Kidney tubule cell (primary cell): ENCODE data around the gene KLHL8.
"Not testable (repeated sequence)": the region's sequence is repeated elsewhere in the genome, so short reads cannot be mapped to it uniquely, and the experiment has no call there.

Experiments used
- DNase-seq: peaks from one replicate; pipeline ENCODE4 v3.0.0-alpha.2; 2018; ENCODE audit warnings: low spot score

KLHL8 gene

DNA sequence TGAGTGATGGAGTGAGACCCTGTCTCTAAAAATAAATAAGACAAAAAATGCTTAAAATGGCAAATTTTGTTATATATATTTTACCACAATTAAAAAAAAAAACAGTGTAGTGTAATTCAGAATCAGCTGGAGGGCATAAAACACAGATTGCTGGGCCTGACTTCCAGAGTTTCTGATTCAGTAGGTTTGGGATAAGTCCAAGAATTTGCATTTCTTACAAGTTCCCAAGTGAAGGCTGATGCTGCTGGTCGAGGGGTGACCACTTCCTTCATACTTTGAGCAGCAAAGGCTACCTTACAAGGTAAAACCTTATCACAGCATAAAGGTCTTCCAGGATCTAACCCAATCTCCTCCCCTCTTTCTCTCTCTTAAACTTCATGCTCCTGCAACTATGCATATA is 40.7 kb downstream of the KLHL8 start:
- DNase-seq = peak; percentile 32

DNA sequence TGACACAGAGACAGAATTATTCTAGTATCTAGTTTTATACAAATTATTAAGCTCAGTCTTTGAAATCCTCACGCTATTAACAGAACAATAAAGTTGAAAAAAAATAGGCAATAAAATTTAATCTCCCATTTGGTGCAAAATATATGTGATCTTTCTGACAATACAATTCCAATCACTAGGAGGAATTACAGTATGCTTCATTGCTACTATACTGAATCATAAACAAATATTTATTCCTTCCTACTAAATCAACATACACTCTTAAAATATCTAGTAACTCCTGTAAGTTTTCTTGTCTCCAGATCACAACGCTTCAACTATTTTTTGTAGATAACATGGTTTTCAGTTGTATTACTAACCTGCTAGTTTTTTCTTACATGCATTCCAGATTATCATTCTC is 45.7 kb downstream of the KLHL8 start:
- no peak for DNase-seq

DNA sequence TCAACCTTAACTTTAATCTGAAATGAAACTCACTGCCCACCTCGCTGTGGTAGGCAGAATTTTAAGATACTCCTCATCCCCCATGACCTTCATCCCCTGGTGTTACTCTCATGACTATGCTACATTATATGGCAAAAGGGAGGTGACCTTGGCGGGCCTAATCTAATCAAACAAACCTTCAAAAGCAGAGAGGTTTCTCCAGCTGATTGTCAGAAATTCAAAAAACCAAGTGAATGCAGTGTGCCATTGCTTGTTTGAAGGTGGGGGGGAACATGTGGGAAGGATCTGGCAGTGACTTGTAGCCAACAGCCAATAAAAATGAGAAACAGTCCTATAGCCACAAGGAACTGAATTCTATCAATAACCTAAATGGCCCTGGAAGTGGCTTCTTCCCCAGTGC is 48.5 kb downstream of the KLHL8 start:
- no peak for DNase-seq

DNA sequence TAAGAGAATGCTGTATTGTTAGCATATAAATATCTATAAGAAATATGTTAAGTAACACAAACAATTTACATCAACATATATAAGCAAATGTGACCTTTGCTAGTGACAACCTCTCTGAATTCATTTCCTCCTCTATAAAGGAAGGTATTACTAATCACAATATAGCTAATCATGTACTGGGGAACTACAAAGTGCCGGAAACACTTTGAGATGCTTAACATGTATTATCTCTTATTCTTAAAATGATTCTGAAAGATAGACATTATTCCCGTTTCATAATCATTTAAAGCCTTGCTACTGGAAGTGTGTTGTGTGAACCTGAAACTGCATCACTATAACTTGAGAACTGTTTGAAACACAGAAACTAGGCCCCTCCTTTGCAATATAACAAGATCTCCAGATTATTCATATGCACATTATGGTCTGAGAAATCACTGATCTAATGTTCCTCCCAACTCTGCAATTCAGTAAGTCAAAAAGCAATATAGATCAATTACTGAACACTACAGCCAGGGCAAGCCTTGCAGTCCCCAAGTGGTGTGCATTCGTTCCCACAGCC is 54.0 kb downstream of the KLHL8 start:
- DNase-seq = no peak

DNA sequence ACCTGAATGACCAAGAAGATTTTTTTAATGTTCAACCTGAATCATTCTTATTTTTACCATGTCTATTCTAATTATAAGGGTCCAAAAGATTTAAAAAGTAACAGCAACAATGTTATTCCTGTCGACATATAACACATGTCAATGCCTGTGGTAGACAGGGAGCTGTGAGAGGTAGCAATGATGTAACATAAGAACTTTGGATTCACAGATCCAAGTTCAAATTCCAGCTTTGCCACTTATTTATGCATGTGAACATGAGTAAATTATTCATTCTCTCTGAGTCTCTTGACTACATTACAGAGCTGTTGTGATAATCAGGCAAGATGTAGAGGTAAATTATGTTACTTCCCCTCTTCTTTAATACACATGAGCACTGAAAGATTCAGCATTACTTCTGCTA is 54.5 kb downstream of the KLHL8 start:
- no peak for DNase-seq

DNA sequence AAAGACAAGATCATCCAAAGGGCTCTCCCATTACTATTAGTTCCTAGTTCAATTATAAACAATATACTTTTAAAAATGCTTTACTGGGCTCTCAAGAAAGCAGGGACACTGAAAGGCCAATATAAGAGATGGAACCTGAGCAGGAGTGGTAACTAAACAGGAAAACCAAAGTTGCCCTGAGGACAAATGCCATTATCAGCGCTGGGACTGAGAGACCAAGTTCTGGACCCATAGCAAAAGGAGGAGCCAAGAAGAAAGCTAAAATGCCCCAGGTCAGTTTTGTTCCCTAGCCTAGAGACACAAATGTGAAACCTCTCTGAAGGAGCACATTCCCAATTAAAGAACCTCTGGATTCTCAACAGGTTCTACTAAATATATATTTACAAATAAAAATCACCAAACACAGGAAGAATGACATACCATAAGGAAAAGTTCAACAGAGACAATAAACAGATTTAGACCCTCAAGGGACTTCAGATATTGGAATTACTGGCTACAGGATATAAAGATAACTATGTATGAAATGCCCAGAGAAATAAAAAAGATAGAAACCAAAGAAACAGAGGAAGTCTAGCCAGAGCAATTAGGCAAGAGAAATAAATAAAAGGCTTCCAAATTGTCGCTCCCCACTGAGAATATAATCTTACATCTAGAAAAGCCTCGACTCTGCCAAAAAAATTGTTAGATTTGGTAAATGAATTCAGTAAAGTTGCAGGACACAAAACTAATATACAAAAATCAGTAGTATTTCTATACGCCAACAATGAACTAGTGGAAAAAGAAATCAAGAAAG is 67.1 kb downstream of the KLHL8 start:
- no peak for DNase-seq

DNA sequence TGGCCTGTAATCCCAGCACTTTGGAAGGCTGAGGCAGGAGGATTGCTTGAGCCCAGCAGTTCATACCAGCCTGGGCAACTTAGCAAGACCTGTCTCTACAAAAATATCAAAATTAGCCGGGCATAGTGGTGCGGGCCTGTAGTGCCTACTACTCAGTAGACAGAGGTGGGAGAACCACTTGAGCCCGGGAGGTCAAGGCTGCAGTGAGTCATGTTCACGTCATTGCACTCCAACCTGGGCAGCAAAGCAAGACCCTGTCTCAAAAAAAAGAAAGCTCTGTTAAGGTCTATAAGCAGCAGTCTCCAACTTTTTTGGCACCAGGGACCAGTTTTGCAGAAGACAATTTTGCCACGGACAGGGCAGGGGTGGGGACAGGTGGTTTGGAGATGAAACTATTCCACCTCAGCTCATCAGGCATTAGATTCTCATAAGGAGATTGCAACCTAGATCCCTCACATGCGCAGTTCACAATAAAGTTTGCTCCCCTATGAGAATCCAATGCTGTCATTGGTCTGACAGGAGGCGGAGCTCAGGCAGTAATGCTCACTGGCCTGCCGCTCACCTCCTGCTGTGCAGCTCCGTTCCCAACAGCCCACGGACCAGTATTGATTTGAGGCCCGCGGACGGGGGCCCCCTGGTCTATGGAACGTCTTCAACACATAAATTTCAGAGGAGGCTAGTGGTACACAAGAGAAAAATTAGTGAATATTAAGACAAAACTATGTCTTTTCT is 67.9 kb downstream of the KLHL8 start:
- no peak for DNase-seq

DNA sequence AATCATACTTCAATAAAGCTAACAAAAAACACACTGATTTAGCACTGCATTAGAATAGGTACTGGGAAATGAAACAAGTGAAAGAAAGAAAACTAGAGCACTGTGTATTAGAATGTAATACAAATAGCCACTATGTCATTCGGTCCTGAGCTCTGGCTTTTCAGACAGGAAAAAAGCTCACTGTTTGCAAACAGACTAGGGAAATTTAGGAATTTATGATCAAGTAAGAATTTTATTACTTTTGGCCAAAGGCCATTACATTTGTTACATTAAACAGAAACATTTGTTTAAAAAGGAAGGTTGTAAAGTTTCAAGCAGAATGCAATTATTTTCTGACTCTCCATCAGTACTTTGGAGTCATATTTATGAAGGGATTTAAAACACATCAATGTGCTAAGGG is 68.7 kb downstream of the KLHL8 start:
- no peak for DNase-seq

DNA sequence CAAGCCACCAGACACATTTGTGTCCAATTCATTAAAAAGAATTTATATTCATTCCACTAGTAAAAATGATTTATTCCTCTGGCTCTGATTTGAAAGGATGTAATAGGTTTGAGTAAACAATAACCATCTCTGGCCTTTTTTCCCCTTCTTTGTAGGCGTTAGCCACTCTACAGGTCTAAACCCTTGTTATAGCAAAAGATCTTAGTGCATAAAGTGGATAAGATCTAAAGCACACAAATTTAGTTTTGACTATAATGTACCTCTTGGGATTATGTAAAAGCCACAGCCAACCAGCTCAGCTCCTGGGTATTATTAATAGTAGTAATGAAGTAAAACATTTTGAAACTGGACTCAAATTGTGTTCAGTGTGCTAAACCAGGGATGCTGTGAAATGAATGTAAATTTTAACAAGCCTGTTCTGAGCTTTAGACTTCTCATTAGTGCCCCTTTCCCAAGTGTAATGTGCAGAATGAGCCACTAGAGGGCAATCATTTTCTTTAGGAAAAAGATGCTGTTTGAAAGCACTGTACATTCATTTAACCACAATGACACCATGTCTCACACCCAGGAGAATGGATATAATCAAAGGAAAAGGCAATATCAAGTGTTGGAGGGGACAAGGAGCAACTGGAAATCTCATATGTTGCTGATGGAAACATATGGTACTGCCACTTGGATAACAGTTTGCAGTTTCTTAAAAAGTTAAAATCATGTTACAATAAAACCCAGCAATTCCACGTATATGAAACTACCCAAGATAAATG is 69.7 kb downstream of the KLHL8 start:
- DNase-seq = peak; percentile 76

DNA sequence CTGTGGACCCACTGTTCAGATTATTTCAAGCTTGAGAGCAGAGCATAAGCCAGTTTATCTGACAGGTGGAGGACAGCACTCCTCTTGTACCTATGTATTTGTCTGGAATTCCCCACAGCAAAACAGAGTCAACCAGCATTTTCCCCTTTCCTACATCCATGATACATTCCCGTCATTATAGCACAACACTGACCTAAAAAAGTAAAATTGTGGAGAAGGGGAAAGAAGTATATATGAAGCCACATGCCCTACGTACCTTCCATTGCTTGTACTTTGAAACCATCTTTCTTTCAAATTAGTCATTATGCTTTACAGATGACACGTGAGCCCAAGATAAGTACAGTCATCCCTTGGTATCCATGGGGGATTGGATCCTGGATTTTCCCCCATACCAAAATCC is 73.3 kb downstream of the KLHL8 start:
- DNase-seq = no peak

DNA sequence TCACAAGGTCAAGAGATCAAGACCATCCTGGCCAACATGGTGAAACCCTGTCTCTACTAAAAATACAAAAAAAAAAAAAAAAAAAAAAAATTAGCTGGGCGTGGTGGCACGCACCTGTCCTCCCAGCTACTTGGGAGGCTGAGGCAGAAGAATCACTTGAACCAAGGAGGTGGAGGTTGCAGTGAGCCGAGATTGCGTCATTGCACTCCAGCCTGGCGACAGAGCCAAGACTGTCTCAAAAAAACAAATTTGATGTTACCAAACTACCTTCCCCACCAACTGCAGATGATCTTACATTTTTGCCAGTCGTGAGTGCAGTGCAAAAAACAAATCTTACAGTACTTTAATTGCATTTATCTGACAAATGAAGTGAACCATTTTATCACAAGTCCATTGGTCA is 74.5 kb downstream of the KLHL8 start:
- DNase-seq = not testable (repeated sequence)

DNA sequence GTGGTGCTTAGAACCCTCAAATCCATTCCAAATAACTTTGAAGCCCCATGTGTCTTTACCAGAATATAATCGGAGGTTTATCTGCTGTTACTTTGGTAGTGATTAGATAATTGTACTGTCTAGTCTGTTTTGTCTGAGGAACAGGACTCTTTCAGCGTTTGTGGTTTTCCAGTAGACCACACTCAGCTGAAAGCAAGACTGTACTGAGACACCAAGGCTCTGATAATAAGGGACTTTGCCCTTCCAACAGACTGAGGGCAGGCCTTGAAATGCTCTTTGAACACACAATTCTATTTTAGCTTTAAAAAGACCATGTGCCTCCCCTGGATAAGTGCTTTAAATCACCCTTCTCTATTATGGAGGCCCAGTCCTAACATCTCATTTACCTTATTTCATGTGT is 76.1 kb downstream of the KLHL8 start:
- DNase-seq = peak; percentile 17

DNA sequence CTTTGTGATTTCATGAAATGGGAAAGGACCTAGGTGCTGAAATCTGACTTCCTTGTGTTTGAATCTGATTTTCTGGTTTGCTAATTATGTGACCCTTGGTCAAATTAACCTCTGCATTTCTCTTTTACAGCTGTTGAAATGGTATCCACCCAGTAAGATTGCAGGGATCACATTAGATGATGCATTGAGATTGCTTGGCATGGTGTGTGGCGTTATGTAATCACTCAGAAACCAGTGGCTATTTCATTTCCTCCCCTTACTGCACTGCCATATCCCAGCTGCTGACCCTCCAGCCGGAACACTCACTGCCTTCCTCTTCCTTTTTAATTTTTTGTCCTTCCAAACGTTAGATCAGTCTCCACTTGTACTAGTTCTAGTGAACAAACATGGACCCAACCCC is 79.0 kb downstream of the KLHL8 start:
- DNase-seq = no peak

DNA sequence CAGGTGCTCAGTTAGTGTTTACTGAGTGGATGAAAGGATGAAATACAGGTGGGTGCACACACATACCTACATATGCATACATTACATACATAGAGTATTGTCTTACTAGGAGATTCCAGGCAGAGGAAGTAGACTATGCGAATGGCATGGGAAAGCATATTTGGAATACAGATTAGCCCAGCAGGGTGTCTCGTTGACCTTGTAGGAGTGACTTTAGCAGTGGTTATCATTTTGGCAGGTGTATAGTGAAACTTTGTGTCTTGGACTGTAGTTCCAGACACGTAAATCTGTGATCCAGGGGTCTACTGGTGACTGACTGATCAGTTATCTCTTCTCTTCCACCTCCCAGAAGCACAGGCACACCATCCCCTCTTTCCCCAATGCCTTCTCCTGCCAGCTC is 86.3 kb downstream of the KLHL8 start:
- DNase-seq = no peak

DNA sequence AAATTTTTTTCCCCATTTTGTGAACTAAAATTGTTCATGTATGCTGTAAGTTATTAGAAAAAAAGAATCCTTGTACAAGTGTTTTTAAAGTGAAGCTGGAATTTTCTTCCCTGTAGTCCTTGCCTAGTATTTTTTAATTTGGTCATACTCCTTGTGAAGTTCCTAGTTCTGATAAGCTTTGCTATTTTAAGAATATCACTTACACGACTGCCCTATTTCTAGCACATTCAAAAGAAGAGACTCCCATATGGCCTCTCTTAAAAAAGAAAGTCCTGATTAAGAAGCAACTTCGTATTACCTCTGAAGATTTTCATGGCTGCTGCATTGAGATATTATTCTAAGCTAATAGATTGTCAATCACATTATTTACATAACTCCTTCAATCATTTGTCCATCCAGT is 87.2 kb downstream of the KLHL8 start:
- no peak for DNase-seq

DNA sequence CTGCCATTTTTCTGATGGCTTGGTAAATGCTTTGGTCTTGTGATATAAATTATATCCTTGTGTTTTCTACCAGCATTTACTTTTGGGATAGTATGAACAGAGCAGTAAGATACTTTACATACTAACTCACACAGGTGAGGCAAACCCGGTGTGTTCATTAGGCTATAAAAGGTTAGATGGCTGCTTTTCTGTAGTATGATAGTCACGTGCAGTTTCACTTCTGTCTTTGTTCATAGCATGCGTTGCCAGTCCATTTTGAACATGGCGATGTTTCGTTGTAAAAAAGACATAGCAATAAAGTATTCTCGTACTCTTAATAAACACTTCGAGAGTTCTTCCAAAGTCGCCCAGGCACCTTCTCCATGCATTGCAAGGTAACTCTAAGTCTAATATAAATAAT is 88.4 kb downstream of the KLHL8 start:
- no peak for DNase-seq

DNA sequence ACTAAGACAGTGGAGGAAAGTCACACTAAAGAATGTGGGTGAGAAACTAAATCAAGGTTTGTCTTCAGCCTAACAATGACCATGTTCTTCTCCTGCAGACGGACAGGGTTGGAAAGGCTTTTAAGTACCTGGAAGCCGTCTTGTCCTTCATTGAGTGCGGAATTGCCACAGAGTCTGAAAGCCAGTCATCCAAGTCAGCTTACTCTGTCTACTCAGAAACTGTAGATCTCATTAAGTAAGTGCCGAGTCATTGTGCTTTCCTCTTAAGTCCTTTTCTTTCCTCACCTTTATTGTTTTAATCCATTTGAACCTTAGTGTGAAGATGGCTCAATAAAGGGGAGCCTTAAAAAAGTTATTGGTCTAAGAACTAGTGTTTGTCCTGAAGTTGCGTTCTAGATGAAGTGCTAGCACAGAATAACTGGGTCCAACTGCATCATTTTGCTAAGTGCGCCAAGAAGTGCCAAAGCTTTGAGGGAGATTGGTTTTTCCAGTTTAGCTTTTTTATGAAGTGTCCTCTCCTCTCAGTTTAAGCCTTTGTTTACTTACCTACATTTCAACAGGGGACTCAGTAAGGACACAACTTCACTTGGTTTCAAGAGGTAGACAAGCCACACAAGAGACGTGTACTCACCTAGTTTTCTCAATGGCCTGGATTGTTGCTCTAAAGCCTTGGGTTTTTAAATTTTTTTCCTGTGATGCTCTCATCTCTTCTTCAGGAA is 89.3 kb downstream of the KLHL8 start:
- no peak for DNase-seq

DNA sequence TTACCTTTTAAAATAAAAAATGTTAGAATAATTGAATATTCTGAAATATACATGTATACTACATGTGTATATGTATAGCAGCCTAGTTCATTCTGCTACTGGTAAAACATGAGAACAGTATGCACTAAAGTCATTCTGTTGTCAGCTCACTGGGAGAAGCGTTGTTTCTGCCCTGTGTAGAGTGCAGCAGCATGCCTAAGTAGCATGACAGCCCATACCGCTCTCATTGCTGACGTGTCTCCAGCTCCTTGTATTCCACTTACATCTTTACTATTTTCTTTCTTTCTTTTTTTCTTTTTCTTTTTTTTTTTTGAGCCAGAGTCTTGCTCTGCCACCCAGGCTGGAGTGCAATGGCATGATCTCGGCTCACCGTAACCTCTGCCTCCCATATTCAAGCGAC is 90.7 kb downstream of the KLHL8 start:
- no peak for DNase-seq

DNA sequence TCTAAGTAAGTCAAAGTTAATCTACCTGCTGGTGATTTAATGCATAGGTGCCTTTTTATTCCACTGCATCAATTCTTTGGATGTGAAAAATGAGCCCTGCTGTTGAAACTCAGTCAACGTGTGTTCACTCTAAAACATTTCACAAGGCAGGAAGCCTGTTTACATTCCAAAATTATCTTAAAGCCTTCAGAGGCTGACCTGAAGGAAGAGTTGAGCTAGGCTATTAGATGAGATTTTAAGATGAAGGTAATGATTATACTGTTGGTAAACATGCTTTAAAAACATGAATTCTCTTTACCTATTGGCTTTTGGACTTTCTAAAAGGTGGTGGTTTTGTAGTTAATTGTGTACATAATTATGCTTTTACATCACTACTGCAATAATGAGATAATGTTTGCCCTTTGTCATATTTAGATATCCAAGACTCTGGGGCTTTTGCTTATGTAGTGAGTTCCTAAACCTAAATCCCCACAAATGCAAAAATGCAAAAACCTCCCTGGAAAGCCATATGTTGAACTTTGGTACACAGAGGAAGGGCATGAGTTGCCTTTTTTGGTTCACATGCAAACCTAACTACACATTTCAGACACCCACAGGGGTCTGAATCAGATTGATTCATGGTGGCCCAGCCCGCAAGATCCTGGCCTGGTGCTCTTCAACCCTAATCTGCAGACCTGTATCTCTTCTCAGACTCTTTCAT is 92.3 kb downstream of the KLHL8 start:
- no peak for DNase-seq

DNA sequence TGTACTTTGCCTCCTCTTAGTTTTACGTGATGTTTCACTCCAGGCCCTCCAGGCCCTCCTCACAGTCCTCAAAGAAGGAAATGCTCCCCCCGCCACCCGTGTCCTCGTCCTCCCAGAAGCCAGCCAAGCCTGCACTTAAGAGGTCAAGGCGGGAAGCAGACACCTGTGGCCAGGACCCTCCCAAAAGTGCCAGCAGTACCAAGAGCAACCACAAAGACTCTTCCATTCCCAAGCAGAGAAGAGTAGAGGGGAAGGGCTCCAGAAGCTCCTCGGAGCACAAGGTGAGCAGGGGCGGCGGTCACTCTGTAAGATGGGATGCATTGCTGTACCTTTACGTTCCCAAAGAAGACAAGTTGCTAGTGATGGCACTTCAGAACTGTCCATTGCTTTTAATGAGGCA is 94.4 kb downstream of the KLHL8 start:
- no peak for DNase-seq

DNA sequence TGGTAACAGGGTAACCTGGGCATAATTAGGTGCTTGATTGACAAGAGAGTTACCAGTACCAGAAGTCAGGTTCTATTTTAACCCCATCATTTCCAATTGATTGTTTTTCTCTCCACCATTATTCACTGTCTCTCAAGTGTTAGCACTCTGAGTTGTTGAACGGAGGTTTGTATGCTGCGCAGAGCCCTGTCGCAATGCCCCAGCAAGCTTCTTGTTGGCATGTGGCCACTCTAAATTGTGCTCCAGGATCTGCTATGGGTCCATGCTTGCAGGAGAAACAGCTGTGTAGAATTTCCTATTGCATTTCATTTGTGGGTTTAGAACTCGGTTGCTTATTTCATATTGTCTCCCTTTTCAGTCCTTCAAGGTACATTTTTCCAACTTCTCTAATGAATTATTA is 98.2 kb downstream of the KLHL8 start:
- DNase-seq = peak; percentile 30
